Hepatocyte (in vitro differentiated cells): ENCODE results near the gene MYADML2. TPM values are rescaled to one million over a fixed set of nuclear protein-coding genes. Genes with fewer than 3 reads are reported as not detected.

ENCODE experiments used
- DNase-seq: peaks from one replicate; pipeline ENCODE4 v3.0.0-alpha.2; 2016; ENCODE audit warnings: low spot score
- H2AFZ ChIP-seq: fragments of 200-600 bp; sonication (generic); 2 replicates; pipeline ENCODE4 v1.6.0; 2016; ENCODE audit warnings: antibody characterized with exemption, mild to moderate bottlenecking
- H3K27ac ChIP-seq: fragments of 200-600 bp; sonication (generic); 2 replicates; pipeline ENCODE4 v1.5.1; 2016; ENCODE audit warnings: mild to moderate bottlenecking
- H3K27me3 ChIP-seq: fragments of 200-600 bp; sonication (generic); 2 replicates; pipeline ENCODE4 v1.6.1; 2016
- H3K36me3 ChIP-seq: fragments of 200-600 bp; sonication (generic); replicated peaks from 2 replicates; pipeline ENCODE4 v1.5.1; 2016; ENCODE audit warnings: low read depth; ENCODE audit not compliant: insufficient read depth
- H3K4me1 ChIP-seq: fragments of 200-600 bp; sonication (generic); 2 replicates; pipeline ENCODE4 v1.5.1; 2016; ENCODE audit warnings: mild to moderate bottlenecking, moderate library complexity; ENCODE audit not compliant: insufficient read depth
- H3K4me2 ChIP-seq: fragments of 200-600 bp; sonication (generic); 2 replicates; pipeline ENCODE4 v1.6.0; 2016
- H3K4me3 ChIP-seq: fragments of 200-600 bp; sonication (generic); 2 replicates; pipeline ENCODE4 v1.5.1; 2016; ENCODE audit warnings: mild to moderate bottlenecking
- H3K79me2 ChIP-seq: fragments of 200-600 bp; sonication (generic); 2 replicates; pipeline ENCODE4 v1.6.0; 2017; ENCODE audit warnings: mild to moderate bottlenecking
- H3K9me2 ChIP-seq: fragments of 200-600 bp; sonication (generic); replicated peaks from 2 replicates; pipeline ENCODE4 v1.6.0; 2017; ENCODE audit warnings: mild to moderate bottlenecking; ENCODE audit not compliant: insufficient read depth
- H3K9me3 ChIP-seq: fragments of 200-600 bp; sonication (generic); 2 replicates; pipeline ENCODE4 v1.5.1; 2016; ENCODE audit warnings: low read depth, mild to moderate bottlenecking
- H4K20me1 ChIP-seq: fragments of 200-600 bp; sonication (generic); 2 replicates; pipeline ENCODE4 v1.6.0; 2016; ENCODE audit warnings: mild to moderate bottlenecking; ENCODE audit not compliant: insufficient read depth, poor library complexity, severe bottlenecking
- CTCF ChIP-seq: fragments of 200-600 bp; sonication (generic); IDR thresholded peaks from 2 replicates; pipeline ENCODE4 v1.5.1; 2016; ENCODE audit warnings: antibody characterized with exemption, mild to moderate bottlenecking; ENCODE audit not compliant: poor library complexity
- EZH2 ChIP-seq: fragments of 200-600 bp; sonication (generic); IDR thresholded peaks from 2 replicates; pipeline ENCODE4 v1.6.1; 2016; ENCODE audit warnings: antibody characterized with exemption, mild to moderate bottlenecking, borderline replicate concordance
- EZH2phosphoT487 ChIP-seq: fragments of 200-600 bp; sonication (generic); IDR thresholded peaks from one replicate; pipeline ENCODE4 v1.6.1; 2018; ENCODE audit warnings: antibody characterized with exemption, mild to moderate bottlenecking, low read depth, moderate library complexity; ENCODE audit not compliant: unreplicated experiment, severe bottlenecking
- WGBS: methylation state at CpG from one replicate; pipeline ENCODE4 v1.1.6; 2016; ENCODE audit warnings: low lambda C conversion rate; ENCODE audit errors: missing lambda C conversion rate; 5-methylcytosine and 5-hydroxymethylcytosine counted together
- polyA plus RNA-seq: library from polyadenylated mRNA; unstranded; fragments of >200 nt; fragmentation: Nextera tagmentation; extraction: Ambion mirVana; gene quantifications from 2 replicates; pipeline ENCODE4 v1.2.1, GENCODE V29; 2016
- total RNA-seq: library from RNA; depleted of rRNA; stranded (reverse); fragments of >200 nt; gene quantifications from 2 replicates; pipeline ENCODE4 v1.2.3, GENCODE V29; 2014

The MYADML2 gene
- total and polyA plus RNA-seq, 2 experiments from 2014 or later, result 0.06 TPM; not detected in 1

GRCh38 chr17:81962499-81963441, 15.7 kb upstream of the MYADML2 start:
- Histone ChIP-seq H3K4me3 (no peak overlapping the region), H3K9me3 (no peaks in the 10 kb centered on the region), H2AFZ (no peak overlapping the region), H4K20me1 (no peaks in the 10 kb centered on the region), H3K27me3 (peaks cover 59% of the 10 kb centered on the region), H3K36me3 (no peaks in the 10 kb centered on the region), H3K4me1 (peaks cover 25% of the 10 kb centered on the region), H3K79me2 (no peaks in the 10 kb centered on the region), H3K27ac (no peak overlapping the region), H3K9me2 (no peaks in the 10 kb centered on the region), H3K4me2 (no peak overlapping the region)
- 68% methylated on average over 37 of the region's 37 CpGs for WGBS
- DNase-seq, result no peak
- TF ChIP-seq EZH2, result no peak

GRCh38 chr17:81961521-81962498, 14.8 kb upstream of the MYADML2 start:
- H3K27me3 ChIP-seq, result peaks cover 62% of the 10 kb centered on the region
- no peak for DNase-seq
- H3K4me3 ChIP-seq, result no peak overlapping the region
- H3K79me2 ChIP-seq, result no peaks in the 10 kb centered on the region
- WGBS, result 27% methylated on average over 36 of the region's 82 CpGs
- no peaks in the 10 kb centered on the region for H3K9me2 ChIP-seq
- H3K4me2 ChIP-seq, result peak overlapping the region; percentile 69
- H3K27ac ChIP-seq, result no peak overlapping the region
- TF ChIP-seq EZH2phosphoT487 (peak; percentile 79), CTCF (no peak), EZH2 (peak; percentile 74)
- H3K36me3 ChIP-seq, result no peaks in the 10 kb centered on the region
- no peaks in the 10 kb centered on the region for H3K9me3 ChIP-seq
- H2AFZ ChIP-seq, result no peak overlapping the region
- no peaks in the 10 kb centered on the region for H4K20me1 ChIP-seq
- H3K4me1 ChIP-seq, result peaks cover 16% of the 10 kb centered on the region

GRCh38 chr17:81961087-81961511, 14.1 kb upstream of the MYADML2 start, which contains the start of gene NOTUM:
NOTUM (minus strand) TSS chr17:81961187; CDS start chr17:81960909, 278 bp downstream.
- Histone ChIP-seq H3K27me3 (peaks cover 62% of the 10 kb centered on the region), H3K79me2 (no peaks in the 10 kb centered on the region), H4K20me1 (no peaks in the 10 kb centered on the region), H3K4me2 (peak within 1 kb of the TSS; percentile 90), H3K27ac (no peak within 1 kb of the TSS), H3K9me2 (no peaks in the 10 kb centered on the region), H3K4me1 (peaks cover 12% of the 10 kb centered on the region), H3K9me3 (no peaks in the 10 kb centered on the region), H2AFZ (peak within 1 kb of the TSS; percentile 52), H3K36me3 (no peaks in the 10 kb centered on the region), H3K4me3 (peak within 1 kb of the TSS; percentile 39)
- under 1% methylated on average over 31 of the region's 65 CpGs for WGBS
- no peak for TF ChIP-seq CTCF
- TF ChIP-seq EZH2, result no peak
- TF ChIP-seq EZH2phosphoT487, result no peak
- DNase-seq, result peak; percentile 73
